Measurements from ENCODE around the gene IL36B.

GRCh38 chr2:113068249-113068648, 15.6 kb upstream of the IL36B start:
- TF ChIP-seq EZH2 (IDR thresholded peaks at IDR 0.05; ENCODE audit: insufficient read depth, low read length) = no peak
- no peak for TF ChIP-seq CTCF (IDR thresholded peaks at IDR 0.05; ENCODE audit: insufficient read depth, low read depth, low read length)

Measured in astrocyte (in vitro differentiated cells and primary cell).